Naive thymus-derived CD8-positive, alpha-beta T cell (primary cell): ENCODE measurements around the gene PKD2L2. TPM values are rescaled to one million over a fixed set of nuclear protein-coding genes. Genes with fewer than 3 reads are reported as not detected.
"Not testable (repeated sequence)": the region's sequence is repeated elsewhere in the genome, so short reads cannot be mapped to it uniquely, and the experiment has no call there.

Experiments
- ATAC-seq, 2 donors: fragments of 150-1000 bp; cut with Tn5 transposase in 1 of 2; sonication (Bioruptor Pico), chemical (Tn5 transposase) in 1 of 2; 1 replicate in 1 of 2; 2 replicates in 1 of 2; pipeline ENCODE4 v1.10.0; 2021; ENCODE audit warnings: mild to moderate bottlenecking in 2 of 2, moderate library complexity in 2 of 2
- POLR2A ChIA-PET: fragments of 350-600 bp; sonication (Branson Sonifier 250); formaldehyde crosslinking; loops from one replicate; lab custom pipeline; 2021; ENCODE audit warnings: antibody characterized with exemption; lab: Charles Lee
- DNase-seq, 10 donors: peaks; one replicate each; pipeline versions ENCODE4 v3.0.0 to v3.0.0-alpha.2; 2020 to 2022
- H3K27ac Mint-ChIP-seq, 10 donors: one replicate each; pipeline ENCODE4 v1.8.0; 2020 to 2022; ENCODE audit warnings: mild to moderate bottlenecking in 10 of 10, mixed read lengths in 10 of 10, moderate library complexity in 4 of 10, inconsistent platforms in 1 of 10
- H3K27me3 Mint-ChIP-seq, 5 donors: one replicate each; pipeline ENCODE4 v1.8.0; 2021 to 2022; ENCODE audit warnings: mixed read lengths in 5 of 5
- H3K36me3 Mint-ChIP-seq, 3 donors: one replicate each; pipeline ENCODE4 v1.8.0; 2020 to 2022; ENCODE audit warnings: mixed read lengths in 3 of 3, mild to moderate bottlenecking in 2 of 3, inconsistent platforms in 1 of 3
- H3K4me1 Mint-ChIP-seq, 4 donors: one replicate each; pipeline ENCODE4 v1.8.0; 2021 to 2022; ENCODE audit warnings: mixed read lengths in 4 of 4
- H3K4me3 Mint-ChIP-seq, 10 donors: one replicate each; pipeline ENCODE4 v1.8.0; 2020 to 2022; ENCODE audit warnings: mild to moderate bottlenecking in 10 of 10, mixed read lengths in 10 of 10, moderate library complexity in 6 of 10, inconsistent platforms in 1 of 10
- H3K9me3 Mint-ChIP-seq, 9 donors: one replicate each; pipeline ENCODE4 v1.8.0; 2020 to 2022; ENCODE audit warnings: mixed read lengths in 9 of 9, mild to moderate bottlenecking in 3 of 9, inconsistent platforms in 1 of 9, moderate library complexity in 1 of 9
- polyA plus RNA-seq, 3 donors: library from polyadenylated mRNA; unstranded; fragments of 300-500 nt; fragmentation: Illumina TruSeq; gene quantifications; one replicate each; pipeline ENCODE4 v1.2.3, GENCODE V29; 2021
- total RNA-seq, 8 experiments: library from RNA in 2 of 8; stranded (reverse) in 2 of 8; gene quantifications; one replicate each; pipeline ENCODE4 v1.2.3 and lab custom pipeline; 2021 to 2026

PKD2L2 gene
- total and polyA plus RNA-seq, 5 experiments from 2014 or later: 0.32 to 0.34 (median 0.34) TPM; not detected in 2

- DNase-seq, POLR2A ChIA-PET, H3K9me3 Mint-ChIP-seq, H3K36me3 Mint-ChIP-seq, H3K4me3 Mint-ChIP-seq, H3K27me3 Mint-ChIP-seq, ATAC-seq: not testable (repeated sequence)
- Mint-ChIP-seq H3K27ac (peak overlapping the region in 1 of 10 donors; percentile 15), H3K4me1 (peaks cover 3 to 11% (median 7%) of the 10 kb centered on the region in 4 donors)
Observed at GRCh38 chr5:137863653-137864052, 25.6 kb upstream of the PKD2L2 start.

DNA sequence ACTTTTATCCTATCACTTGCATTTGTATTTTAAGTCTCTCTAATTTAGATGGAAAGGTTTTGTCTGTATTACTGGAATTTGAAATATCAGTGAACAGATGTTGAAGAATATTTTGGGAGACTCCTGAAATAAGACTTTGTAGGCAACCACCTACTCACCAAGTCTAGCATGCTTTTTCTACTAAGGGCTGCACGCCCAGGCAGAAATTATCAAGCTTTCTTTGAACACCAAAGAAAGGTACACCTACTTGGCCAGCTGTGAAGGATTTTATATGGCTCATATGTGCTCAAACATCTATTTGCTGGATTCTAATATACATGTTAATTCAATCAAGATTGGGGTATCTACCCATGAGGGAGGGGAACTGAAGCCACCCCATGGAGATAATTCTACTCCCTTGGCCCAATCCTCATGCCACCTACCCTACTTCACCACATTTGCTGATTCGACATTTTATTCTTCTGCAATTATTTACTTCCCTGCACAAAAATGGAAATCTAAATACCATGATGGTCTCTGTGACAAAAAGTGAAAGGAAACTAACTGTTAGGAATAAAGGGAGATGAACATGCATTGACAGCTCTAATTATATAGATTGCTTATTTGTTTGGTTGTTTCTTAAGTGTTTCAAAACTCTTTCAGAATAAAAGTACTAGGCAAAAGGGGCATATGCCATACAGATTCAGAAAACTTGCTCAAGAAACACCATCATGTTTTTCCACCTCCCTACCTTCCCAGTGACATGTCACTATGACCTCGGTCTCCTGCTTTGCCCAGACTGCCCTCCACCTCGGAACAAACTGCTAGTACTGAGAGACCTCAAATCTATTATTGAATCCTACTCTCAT lies 22.5 kb upstream of the PKD2L2 start:
- H3K27ac Mint-ChIP-seq: no peak overlapping the region
- H3K4me1 Mint-ChIP-seq: peaks cover 4 to 6% (median 5%) of the 10 kb centered on the region in 4 donors
- H3K4me3 Mint-ChIP-seq: no peak overlapping the region
- POLR2A ChIA-PET: interaction anchor here (0.7 kb wide), 1 partner anchor 22 kb away, joined by 3 read pairs; the partner anchor contains the start of gene PKD2L2
- ATAC-seq (no peak), DNase-seq (no peak)
- peaks cover 0 to 3% (median 0%) of the 10 kb centered on the region in 3 donors for H3K36me3 Mint-ChIP-seq
- no peaks in the 10 kb centered on the region for H3K9me3 Mint-ChIP-seq
- H3K27me3 Mint-ChIP-seq: peaks cover 0 to 5% (median 0%) of the 10 kb centered on the region in 5 donors

GRCh38 chr5:137867664-137868063 lies 21.6 kb upstream of the PKD2L2 start, which contains the start of gene MYOT:
TSS of gene MYOT (plus strand) at chr5:137867860. CDS start at chr5:137870652, 2,792 bp downstream.
- DNase-seq (no peak), ATAC-seq (no peak)
- peaks cover 0 to 5% (median 2%) of the 10 kb centered on the region in 4 donors for H3K4me1 Mint-ChIP-seq
- H3K4me3 Mint-ChIP-seq: no peak within 1 kb of the TSS
- H3K27ac Mint-ChIP-seq: no peak within 1 kb of the TSS
- H3K9me3 Mint-ChIP-seq: no peaks in the 10 kb centered on the region
- peaks cover 0 to 5% (median 0%) of the 10 kb centered on the region in 5 donors for H3K27me3 Mint-ChIP-seq
- H3K36me3 Mint-ChIP-seq: peaks cover 0 to 3% (median 0%) of the 10 kb centered on the region in 3 donors
- POLR2A ChIA-PET: interaction anchor here (0.7 kb wide), 1 partner anchor 21 kb away, joined by 3 read pairs; the partner anchor contains the start of gene PKD2L2

DNA sequence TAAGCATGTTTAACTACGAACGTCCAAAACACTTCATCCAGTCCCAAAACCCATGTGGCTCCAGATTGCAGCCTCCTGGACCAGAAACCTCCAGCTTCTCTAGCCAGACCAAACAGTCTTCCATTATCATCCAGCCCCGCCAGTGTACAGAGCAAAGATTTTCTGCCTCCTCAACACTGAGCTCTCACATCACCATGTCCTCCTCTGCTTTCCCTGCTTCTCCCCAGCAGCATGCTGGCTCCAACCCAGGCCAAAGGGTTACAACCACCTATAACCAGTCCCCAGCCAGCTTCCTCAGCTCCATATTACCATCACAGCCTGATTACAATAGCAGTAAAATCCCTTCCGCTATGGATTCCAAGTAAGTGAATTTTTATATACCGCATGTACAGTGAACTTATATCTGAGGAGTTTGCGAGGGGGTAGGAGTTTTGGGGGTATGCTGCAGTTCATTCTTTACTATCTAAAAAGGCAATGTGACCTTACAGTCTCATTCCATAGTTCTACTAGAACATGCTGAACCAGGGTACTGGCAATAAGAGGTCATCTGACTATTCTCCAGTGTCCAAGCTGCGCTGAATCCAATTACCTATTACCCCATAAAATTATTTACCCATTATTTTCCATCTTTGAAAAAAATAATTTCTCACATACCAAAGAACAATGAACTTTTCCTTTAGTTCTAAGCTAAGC lies 18.5 kb upstream of the PKD2L2 start:
- Mint-ChIP-seq H3K27me3 (peaks cover 0 to 5% (median 0%) of the 10 kb centered on the region in 5 donors), H3K9me3 (no peaks in the 10 kb centered on the region), H3K4me3 (no peak overlapping the region), H3K36me3 (peaks cover 0 to 3% (median 0%) of the 10 kb centered on the region in 3 donors), H3K4me1 (peaks cover 0 to 5% (median 2%) of the 10 kb centered on the region in 4 donors), H3K27ac (no peak overlapping the region)
- ATAC-seq (no peak), DNase-seq (no peak)
- POLR2A ChIA-PET: interaction anchor here (0.7 kb wide), 1 partner anchor 19 kb away, joined by 3 read pairs; no protein-coding TSS in a partner anchor

- DNase-seq (no peak), ATAC-seq (no peak)
- Mint-ChIP-seq H3K4me1 (peaks cover 0 to 5% (median 2%) of the 10 kb centered on the region in 4 donors), H3K27me3 (peaks cover 0 to 5% (median 0%) of the 10 kb centered on the region in 5 donors), H3K9me3 (no peaks in the 10 kb centered on the region), H3K4me3 (no peak overlapping the region), H3K27ac (no peak overlapping the region), H3K36me3 (peaks cover 0 to 3% (median 0%) of the 10 kb centered on the region in 3 donors)
- POLR2A ChIA-PET: interaction anchor here (0.7 kb wide), 1 partner anchor 20 kb away, joined by 3 read pairs; no protein-coding TSS in a partner anchor
Observed at GRCh38 chr5:137871571-137871970, 17.7 kb upstream of the PKD2L2 start.

DNA sequence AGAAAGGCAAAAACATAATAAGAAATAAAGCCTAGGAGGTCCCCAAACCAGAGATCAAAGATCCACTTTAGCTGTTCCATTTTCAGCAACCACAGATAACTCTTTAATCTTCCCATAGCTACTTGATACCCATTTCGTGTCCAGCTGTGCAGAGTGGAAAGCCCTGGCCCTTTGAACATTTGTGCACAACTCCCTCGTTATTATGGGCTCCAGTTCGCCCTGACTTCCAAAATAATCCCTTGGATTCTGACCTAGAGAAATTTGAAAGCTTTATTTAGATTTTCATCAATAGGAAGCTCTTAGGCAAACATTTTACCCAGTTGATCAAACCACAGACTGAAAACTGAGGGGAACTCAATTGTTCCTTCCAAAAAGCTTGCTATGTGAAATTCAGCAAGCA lies 16.8 kb upstream of the PKD2L2 start:
- Mint-ChIP-seq H3K4me3 (no peak overlapping the region), H3K36me3 (peaks cover 0 to 3% (median 0%) of the 10 kb centered on the region in 3 donors), H3K4me1 (peaks cover 0 to 5% (median 2%) of the 10 kb centered on the region in 4 donors), H3K9me3 (no peaks in the 10 kb centered on the region), H3K27ac (no peak overlapping the region), H3K27me3 (peaks cover 0 to 5% (median 0%) of the 10 kb centered on the region in 5 donors)
- POLR2A ChIA-PET: no interaction called here
- DNase-seq: no peak
- ATAC-seq: no peak

DNA sequence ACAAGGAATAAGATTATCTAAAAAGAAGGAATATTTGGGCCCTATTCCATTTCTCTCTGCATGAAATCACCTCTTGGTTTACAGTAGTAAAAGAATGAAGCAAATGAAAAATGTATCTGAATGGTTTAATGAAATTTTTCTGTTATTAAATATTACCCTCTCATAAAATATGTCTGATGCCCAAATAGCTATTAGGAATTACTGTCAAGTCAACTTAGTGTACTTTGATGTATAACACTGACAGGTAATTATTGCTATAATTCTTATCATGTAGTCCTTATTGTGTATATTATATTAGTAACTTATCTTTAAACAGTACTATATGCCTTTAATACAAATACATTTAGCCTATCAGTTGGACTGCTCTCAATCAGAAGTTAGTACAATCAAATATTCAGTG lies 13.2 kb upstream of the PKD2L2 start:
- ATAC-seq (no peak), DNase-seq (no peak)
- Mint-ChIP-seq H3K27ac (no peak overlapping the region), H3K9me3 (no peaks in the 10 kb centered on the region), H3K4me1 (peaks cover 0 to 5% (median 2%) of the 10 kb centered on the region in 4 donors), H3K27me3 (no peaks in the 10 kb centered on the region), H3K4me3 (no peak overlapping the region), H3K36me3 (no peaks in the 10 kb centered on the region)
- POLR2A ChIA-PET: no interaction called here

GRCh38 chr5:137880313-137880712 lies 8.9 kb upstream of the PKD2L2 start:
- DNase-seq (no peak), ATAC-seq (no peak)
- peaks cover 0 to 4% (median 0%) of the 10 kb centered on the region in 4 donors for H3K4me1 Mint-ChIP-seq
- no peaks in the 10 kb centered on the region for H3K9me3 Mint-ChIP-seq
- H3K36me3 Mint-ChIP-seq: peaks cover 0 to 10% (median 9%) of the 10 kb centered on the region in 3 donors
- H3K27me3 Mint-ChIP-seq: no peaks in the 10 kb centered on the region
- no peak overlapping the region for H3K4me3 Mint-ChIP-seq
- POLR2A ChIA-PET: interaction anchor here (1.3 kb wide), 1 partner anchor 9 kb away, joined by 5 read pairs; the partner anchor contains the start of gene PKD2L2
- H3K27ac Mint-ChIP-seq: no peak overlapping the region

DNA sequence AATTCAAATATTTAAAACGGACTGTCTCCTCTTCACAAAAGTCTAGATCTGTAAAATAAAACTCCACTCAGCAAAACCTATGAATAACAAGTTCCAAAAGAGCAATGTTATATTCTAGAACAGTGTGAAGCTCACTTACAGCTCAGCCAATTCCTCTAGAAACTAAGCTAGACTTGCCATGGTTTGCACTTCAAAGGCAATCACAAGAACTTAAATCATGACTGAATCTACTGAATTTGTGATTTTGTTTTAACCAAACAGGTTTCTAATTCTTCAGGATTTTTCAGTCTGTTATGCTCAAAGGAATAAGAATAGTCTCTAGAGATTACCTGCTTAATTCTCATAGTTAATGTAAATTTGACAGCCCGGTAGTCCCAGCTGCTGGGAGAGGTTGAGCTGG lies 1.4 kb upstream of the PKD2L2 start:
- H3K27ac Mint-ChIP-seq: peak overlapping the region in 9 of 10 donors; percentile 17 to 94 (median 65)
- POLR2A ChIA-PET: interaction anchor here (1.4 kb wide), 1 partner anchor 34 kb away, joined by 5 read pairs; no protein-coding TSS in a partner anchor
- peak in 1 of 10 donors; percentile 4 for DNase-seq

GRCh38 chr5:137888466-137888862 lies 793 bp upstream of the PKD2L2 start:
- no peaks in the 10 kb centered on the region for H3K9me3 Mint-ChIP-seq
- POLR2A ChIA-PET: interaction anchor here (0.7 to 1.4 kb wide), 7 partner anchors 8 to 194 kb away, joined by 3 to 5 read pairs (median 3); partner anchors contain the start of gene MYOT
- H3K27me3 Mint-ChIP-seq: peaks cover 0 to under 1% (median 0%) of the 10 kb centered on the region in 5 donors
- DNase-seq: no peak
- H3K4me3 Mint-ChIP-seq: peak overlapping the region; percentile 81 to 95 (median 89)
- peak overlapping the region; percentile 89 to 98 (median 94) for H3K27ac Mint-ChIP-seq
- H3K36me3 Mint-ChIP-seq: no peaks in the 10 kb centered on the region
- ATAC-seq: no peak
- peaks cover 5 to 34% (median 28%) of the 10 kb centered on the region in 4 donors for H3K4me1 Mint-ChIP-seq

More for the DNA sequence above, 1.4 kb upstream of the PKD2L2 start:
- Mint-ChIP-seq H3K4me3 (peak overlapping the region; percentile 15 to 95 (median 87)), H3K36me3 (no peaks in the 10 kb centered on the region), H3K4me1 (peaks cover 5 to 34% (median 28%) of the 10 kb centered on the region in 4 donors), H3K9me3 (no peaks in the 10 kb centered on the region), H3K27me3 (no peaks in the 10 kb centered on the region)
- ATAC-seq: no peak

DNA sequence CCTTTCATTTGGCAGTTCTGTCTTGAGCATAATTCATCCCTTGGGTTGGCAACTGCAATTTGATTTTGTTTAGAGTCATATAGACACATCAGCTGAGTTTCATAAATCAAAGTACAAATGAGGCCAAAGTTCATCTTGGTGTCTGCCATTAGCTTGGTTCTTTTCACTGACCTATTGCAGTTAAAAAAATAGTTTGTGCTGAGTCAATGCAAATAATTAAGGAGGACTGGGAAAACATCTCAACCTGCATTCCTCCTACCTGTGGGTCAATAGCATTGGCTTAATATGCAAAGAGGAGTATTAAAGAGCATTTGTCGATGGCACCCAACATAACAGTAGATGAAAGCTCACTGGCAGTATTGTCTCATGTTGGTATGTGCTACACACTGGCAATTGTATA lies 1.6 kb downstream of the PKD2L2 start:
- DNase-seq (no peak), ATAC-seq (no peak)
- Mint-ChIP-seq H3K4me1 (peaks cover 5 to 34% (median 28%) of the 10 kb centered on the region in 4 donors), H3K4me3 (peak overlapping the region in 1 of 10 donors; percentile 18), H3K36me3 (no peaks in the 10 kb centered on the region), H3K27me3 (peaks cover 0 to 3% (median 0%) of the 10 kb centered on the region in 5 donors), H3K9me3 (no peaks in the 10 kb centered on the region), H3K27ac (no peak overlapping the region)
- POLR2A ChIA-PET: no interaction called here

- H3K4me3 Mint-ChIP-seq: no peak overlapping the region
- H3K27ac Mint-ChIP-seq: no peak overlapping the region
- no peaks in the 10 kb centered on the region for H3K36me3 Mint-ChIP-seq
- peaks cover 5 to 32% (median 24%) of the 10 kb centered on the region in 4 donors for H3K4me1 Mint-ChIP-seq
- no peaks in the 10 kb centered on the region for H3K9me3 Mint-ChIP-seq
- POLR2A ChIA-PET: no interaction called here
- peaks cover 0 to 3% (median 0%) of the 10 kb centered on the region in 5 donors for H3K27me3 Mint-ChIP-seq
- no peak for ATAC-seq
- peak in 1 of 10 donors; percentile 4 for DNase-seq
Observed at GRCh38 chr5:137891849-137892248, 2.6 kb downstream of the PKD2L2 start.
